ENCODE data around the gene CARS2. TPM values are rescaled to one million over a fixed set of nuclear protein-coding genes. Genes with fewer than 3 reads are reported as not detected.

Gene CARS2
- total RNA-seq, 1 donor from 2014 or later = 41.0 TPM

- H3K36me3 ChIP-seq = peaks cover 37 to 61% of the 10 kb centered on the region in 2 donors
- no peaks in the 10 kb centered on the region for H3K27me3 ChIP-seq
- intact Hi-C loops (cut with DNase I) = no loop called here
- no peaks in the 10 kb centered on the region for H3K4me1 ChIP-seq
- no peaks in the 10 kb centered on the region for H3K9me3 ChIP-seq
- H3K4me3 ChIP-seq = no peak overlapping the region
- no peak for TF ChIP-seq CTCF (IDR thresholded peaks at IDR 0.05)
- H3K27ac ChIP-seq = no peak overlapping the region
- DNase-seq (ENCODE audit: low spot score in 2 of 2) = no peak
Observed at GRCh38 chr13:110624766-110625756, 80.9 kb downstream of the CARS2 start.

- TF ChIP-seq CTCF (IDR thresholded peaks at IDR 0.05) = no peak
- intact Hi-C loops (cut with DNase I) = no loop called here
- Histone ChIP-seq H3K4me1 (peaks cover 4 to 17% of the 10 kb centered on the region in 2 donors), H3K36me3 (peaks cover 24 to 30% of the 10 kb centered on the region in 2 donors), H3K4me3 (no peak overlapping the region), H3K27ac (no peak overlapping the region), H3K9me3 (no peaks in the 10 kb centered on the region), H3K27me3 (no peaks in the 10 kb centered on the region)
- no peak for DNase-seq (ENCODE audit: low spot score in 2 of 2)
Observed at GRCh38 chr13:110620596-110620995, 85.3 kb downstream of the CARS2 start.

GRCh38 chr13:110618780-110619179 is 87.1 kb downstream of the CARS2 start:
- intact Hi-C loops (cut with DNase I) = loop anchor here (5.0 kb wide), 1 partner anchor 96 kb away; no protein-coding TSS in a partner anchor
- no peak for TF ChIP-seq CTCF (IDR thresholded peaks at IDR 0.05)
- DNase-seq (ENCODE audit: low spot score in 2 of 2) = no peak
- Histone ChIP-seq H3K9me3 (no peaks in the 10 kb centered on the region), H3K4me1 (peaks cover 6 to 21% of the 10 kb centered on the region in 2 donors), H3K27me3 (no peaks in the 10 kb centered on the region), H3K36me3 (peaks cover 12 to 13% of the 10 kb centered on the region in 2 donors), H3K4me3 (no peak overlapping the region), H3K27ac (no peak overlapping the region)

GRCh38 chr13:110618167-110618566 is 87.7 kb downstream of the CARS2 start:
- no peaks in the 10 kb centered on the region for H3K27me3 ChIP-seq
- no peaks in the 10 kb centered on the region for H3K9me3 ChIP-seq
- no peak overlapping the region for H3K27ac ChIP-seq
- intact Hi-C loops (cut with DNase I) = loop anchor here (5.0 kb wide), 1 partner anchor 96 kb away; no protein-coding TSS in a partner anchor
- peaks cover 6 to 21% of the 10 kb centered on the region in 2 donors for H3K4me1 ChIP-seq
- H3K4me3 ChIP-seq = no peak overlapping the region
- no peak for DNase-seq (ENCODE audit: low spot score in 2 of 2)
- peaks cover 6 to 7% of the 10 kb centered on the region in 2 donors for H3K36me3 ChIP-seq
- no peak for TF ChIP-seq CTCF (IDR thresholded peaks at IDR 0.05)

- peak overlapping the region in 1 of 2 donors; percentile 95 for H3K27ac ChIP-seq
- DNase-seq (ENCODE audit: low spot score in 2 of 2) = no peak
- H3K4me3 ChIP-seq = no peak overlapping the region
- H3K4me1 ChIP-seq = peaks cover 6 to 21% of the 10 kb centered on the region in 2 donors
- H3K27me3 ChIP-seq = no peaks in the 10 kb centered on the region
- intact Hi-C loops (cut with DNase I) = loop anchor here (5.0 kb wide), 1 partner anchor 95 kb away; no protein-coding TSS in a partner anchor
- H3K9me3 ChIP-seq = no peaks in the 10 kb centered on the region
- no peak for TF ChIP-seq CTCF (IDR thresholded peaks at IDR 0.05)
- peaks cover under 1% of the 10 kb centered on the region in 2 donors for H3K36me3 ChIP-seq
Observed at GRCh38 chr13:110617321-110618072, 88.4 kb downstream of the CARS2 start.
